ENCODE results near the gene TNP2.

The TNP2 gene

DNA sequence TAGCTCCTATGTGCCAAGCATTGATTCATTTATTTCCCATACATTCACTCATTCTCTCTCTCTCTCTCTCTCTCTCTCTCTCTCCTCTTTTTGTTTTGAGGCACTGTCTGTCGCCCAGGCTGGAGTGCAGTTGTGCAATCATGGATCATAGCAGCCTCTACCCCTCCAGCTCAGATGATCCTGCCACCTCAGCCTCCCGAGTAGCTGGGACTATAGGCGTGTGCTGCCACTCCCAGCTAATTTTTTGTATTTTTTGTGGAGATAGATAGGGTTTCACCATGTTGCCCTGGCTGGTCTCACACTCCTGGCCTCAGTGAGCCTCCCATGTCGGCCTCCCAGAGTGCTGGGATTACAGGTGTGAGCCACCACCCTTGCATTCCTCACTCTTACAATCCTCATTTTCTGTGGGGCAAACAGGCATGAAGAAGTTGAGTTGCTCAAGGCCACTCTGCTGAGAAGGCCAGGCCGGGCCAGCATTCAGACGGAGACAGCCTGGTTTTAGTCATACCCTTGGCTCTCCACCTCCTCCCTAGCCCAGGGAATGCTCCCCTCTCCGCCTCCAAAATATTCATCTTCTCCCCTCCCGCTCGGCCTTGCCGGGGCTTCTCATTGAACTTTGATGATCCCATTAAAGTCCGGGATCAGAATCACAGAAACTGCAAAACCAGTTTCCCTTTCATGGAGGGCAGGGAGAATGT is 7.9 kb upstream of the TNP2 start:
- no peak for DNase-seq

DNA sequence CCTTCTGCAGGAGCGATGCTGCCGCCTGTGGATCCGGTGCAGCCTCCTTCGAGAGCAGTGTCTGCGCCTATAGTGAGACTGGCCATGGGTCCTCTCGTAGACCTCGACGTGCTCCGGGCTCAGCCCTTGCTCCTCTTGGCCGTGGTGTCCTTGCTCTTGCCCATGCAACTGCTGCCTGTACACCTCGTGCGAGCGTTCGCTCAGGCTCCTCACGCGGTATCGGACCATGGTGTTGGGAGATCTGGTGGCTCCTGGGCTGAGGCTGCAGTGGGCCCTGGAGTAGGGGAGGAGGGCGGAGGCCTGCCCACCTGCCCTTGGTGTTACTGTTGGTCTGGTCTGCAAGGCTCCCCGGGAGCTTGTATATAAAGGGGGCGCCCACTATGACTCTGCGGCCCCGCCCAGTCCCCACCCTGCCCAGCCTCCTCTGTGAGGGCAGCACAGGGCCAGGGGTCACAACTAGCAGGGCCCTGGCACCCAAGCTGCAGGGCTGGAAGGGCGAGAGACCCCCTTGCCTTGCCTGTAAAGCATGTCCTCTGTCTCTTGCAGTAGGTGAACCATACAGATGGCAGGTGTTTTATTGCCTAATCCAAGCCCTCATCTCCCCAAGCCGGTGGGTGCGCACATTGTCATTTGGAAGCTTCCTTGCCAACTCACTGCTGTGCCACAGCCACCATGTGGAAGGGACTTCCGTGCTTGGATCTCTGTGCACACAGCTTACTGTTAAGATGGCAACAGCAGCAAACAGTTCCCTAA is 7.2 kb upstream of the TNP2 start, which contains the start of gene PRM2:
Gene PRM2, minus strand, starts transcription at position 338 of the 753 bp plus-strand sequence. Its CDS starts 110 bp downstream, at position 228.
- DNase-seq = no peak

DNA sequence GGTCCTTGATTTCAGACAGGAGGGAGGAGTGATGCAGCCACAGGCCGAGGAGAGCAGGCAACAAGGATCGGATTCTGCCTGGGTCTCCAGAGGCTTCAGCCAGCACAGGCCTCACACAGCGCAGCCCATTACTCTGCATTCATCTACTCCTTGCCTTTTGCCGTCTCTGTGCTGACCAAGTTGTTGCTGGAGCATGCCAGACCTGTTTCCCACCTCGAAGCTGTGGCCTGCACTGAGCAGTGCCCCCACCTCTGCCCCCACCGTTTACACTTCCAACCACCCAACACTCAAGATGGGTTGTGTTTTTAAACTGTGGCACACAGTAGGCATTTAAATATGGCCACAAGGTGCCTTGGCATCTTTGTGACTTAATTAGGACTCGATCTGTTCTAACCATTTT is 5.8 kb upstream of the TNP2 start:
- no peak for DNase-seq

DNA sequence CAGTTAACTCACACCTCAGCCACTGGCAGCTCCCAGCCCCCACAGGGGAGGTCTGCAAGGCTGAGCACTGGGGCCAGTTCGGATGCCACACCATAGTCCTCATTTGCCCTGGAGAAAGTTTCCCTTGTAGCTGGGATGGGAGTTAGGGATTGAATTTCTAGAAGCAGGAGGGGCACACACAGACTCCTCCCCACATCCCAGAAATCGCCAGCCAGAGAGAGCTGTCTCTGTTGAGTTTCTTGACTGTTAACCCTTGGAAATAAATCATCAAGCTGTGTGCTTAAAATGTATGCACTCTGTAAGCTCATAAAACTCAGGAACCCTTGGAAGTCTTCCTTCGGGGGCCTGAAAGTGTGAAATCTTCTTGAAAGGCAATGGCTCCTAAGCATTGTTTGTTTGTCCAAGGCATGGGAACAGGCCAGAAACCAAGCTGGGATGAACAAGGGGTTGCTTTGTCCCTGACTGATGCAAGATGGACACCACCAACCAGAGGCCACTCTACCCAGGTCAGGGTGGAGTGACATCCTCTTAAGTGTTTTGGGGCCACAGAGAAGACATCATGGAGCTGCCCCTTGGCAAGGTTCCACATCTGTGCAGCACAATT is 4.7 kb upstream of the TNP2 start:
- DNase-seq = no peak

DNA sequence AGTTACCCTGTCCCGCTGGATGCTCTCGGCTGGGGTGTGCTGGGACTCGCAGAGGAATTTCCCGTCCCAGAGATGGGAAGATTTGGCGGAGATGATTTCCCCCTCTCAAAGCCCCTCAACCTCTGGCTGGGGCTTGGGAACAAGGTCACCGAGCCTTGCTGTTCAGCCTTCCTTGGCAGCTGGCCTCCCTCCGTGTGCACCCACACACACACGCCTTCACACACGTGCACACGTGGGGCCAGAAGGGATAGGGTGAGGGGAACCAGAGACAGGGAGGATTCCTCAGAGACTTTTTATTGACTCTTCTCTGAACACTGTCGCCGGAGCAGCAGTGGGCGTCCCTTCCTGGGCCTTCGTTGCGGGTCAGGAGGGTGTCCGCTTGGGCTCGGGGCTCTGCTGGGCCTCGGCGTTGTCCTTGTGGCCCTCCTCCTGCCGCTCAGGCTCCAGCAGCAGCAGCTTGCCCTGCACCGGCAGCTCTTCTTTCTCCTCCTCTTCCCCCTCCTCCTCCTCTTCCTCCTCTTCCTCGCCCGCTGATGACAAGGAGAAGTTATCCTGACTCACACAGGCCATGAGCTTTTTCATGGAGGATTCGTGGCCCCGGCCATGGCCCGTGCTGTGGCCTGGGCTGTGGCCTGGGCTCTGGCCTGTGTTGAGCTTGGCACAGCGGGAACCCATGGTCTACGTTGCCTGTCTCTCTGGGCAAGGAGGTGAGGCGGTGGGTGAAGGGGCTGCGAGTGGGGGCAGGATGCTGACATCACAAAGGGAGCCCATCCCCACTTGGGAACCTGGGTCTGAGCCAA is 4.0 kb upstream of the TNP2 start, which contains the start of gene PRM3:
Gene PRM3, minus strand, starts transcription at position 709 of the 800 bp plus-strand sequence. Its CDS starts 34 bp downstream, at position 675.
- no peak for DNase-seq

DNA sequence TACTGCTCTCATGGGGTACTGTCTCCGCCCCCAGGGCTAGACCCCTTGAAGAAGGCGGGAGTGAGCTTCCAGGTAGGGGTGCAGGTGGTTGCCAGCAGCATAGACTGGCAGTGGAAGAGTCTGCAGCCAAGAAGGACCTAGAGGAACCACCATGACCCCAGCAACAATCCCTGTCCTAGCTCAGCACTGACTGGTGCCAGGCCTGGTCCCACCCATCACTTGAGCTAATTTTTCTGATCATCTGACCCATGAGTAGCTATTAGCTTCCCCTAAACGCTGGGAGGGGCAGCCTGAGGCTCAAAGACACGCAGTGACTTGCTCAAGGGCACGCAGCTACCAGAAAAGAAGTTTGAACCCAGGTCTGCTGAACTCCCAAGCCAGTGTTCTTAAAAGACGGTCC is 3.4 kb upstream of the TNP2 start:
- DNase-seq = no peak

DNA sequence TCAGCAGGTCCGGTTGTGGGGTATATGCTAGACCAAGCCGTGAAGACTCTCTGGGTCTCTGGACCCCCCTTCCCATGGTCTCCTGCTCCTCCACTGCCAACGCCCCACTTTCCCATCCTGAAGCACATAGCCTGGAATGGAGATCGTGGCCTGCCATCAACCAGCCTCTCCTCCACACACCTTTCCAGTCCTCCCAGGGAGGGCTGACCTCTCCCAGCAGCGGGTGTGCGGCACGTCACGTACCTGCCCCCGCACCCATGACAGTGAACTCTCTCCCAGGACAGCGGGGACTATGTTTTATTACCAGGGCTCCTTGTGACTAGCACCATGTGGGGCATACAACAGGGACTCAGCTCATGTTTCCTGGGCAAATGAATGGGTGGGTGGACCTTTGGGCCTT is 2.5 kb upstream of the TNP2 start:
- no peak for DNase-seq

DNA sequence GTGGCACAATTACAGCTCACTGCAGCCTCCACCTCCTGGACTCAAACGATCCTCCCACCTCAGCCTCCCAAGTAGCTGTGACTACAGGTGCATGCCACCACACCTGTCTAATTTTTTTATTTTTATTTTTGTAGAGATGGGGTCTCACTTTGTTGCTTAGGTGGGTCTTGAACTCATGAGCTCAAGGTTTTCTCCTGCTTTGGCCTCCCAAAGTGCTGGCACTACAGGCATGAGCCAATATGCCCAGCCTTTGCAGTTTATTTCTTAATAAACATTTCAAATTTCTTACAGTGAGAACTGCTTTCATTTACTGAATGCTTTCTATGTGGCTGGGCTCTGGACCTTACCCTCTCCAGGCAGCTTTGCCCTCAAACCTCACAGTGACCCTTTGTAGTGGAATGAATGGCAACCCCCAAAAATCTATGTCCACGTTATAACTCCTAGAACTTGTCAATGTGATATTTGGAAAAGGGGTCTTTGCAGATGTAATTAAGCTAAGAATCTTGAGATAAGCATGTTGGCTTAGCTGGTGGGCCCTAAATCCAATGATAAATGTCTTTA is 1.6 kb upstream of the TNP2 start:
- DNase-seq = no peak

DNA sequence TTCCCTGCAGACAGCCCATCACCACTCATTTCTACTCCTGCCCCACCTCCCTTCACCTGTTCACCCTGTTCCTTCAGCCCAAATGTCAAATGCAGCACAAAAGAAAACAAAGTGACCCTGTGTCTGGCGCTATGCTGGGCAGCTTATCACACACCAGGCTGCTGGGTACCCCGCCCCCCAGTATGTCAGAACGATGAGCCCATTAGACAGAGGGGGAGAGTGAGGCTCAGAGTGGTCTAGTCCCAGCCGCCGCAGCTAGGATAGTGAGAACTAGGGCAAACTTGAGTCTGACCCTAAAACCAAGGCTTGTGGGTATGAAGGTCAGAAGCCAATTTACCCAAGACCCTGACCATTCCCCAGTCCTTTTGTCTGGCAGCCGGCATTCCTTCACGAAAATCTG is 4.0 kb downstream of the TNP2 start:
- DNase-seq = no peak

DNA sequence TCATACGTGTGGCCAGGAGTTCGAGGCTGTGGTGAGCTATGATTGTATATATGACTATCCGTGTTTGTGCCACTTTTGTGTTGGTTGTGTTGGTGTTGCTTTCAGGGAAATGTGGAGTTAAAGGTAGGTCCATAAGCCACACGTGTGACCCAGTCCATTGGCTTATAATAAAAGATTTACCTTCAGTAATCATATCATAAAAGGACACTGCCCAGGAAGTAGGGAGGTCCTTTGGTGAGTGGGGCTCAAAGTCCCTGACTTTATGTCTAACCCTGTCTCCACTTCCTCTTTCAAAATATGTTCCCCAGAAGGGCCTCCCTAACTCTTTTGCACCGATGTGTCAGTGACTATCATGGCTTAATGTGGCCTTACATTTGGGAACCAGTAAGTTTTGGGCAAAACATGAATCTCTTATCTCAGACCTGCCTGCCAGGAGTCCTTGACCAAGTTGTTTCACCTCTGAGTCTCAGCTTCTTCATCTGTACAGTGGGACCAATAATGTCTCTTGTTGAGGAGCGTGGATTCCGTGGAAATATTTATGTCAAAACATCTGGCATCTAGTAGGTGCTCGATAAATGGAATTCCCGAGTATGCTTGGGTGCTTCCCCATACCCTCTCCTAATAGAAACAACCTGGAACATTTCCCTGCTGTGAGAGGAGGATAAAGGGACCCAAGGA is 4.8 kb downstream of the TNP2 start:
- DNase-seq = no peak

DNA sequence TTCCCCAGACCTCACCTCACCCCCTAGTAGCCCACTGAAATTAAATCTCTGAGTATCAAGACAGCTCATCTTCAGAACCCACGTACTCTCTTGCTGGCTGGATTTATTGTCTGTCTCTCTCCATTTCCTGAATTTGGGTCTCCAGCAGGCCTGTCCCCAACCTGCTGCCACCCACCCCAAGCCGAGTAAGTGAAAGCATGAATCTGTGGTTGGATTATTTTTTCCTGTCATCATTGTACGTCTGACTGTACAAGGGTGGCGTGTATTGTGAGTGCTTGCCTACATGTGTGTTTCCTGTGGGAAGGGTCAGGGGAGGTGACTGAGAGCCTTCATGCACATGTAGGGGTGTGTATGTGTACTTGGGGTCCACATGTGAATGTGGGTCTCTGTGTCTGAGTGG is 5.4 kb downstream of the TNP2 start:
- no peak for DNase-seq

DNA sequence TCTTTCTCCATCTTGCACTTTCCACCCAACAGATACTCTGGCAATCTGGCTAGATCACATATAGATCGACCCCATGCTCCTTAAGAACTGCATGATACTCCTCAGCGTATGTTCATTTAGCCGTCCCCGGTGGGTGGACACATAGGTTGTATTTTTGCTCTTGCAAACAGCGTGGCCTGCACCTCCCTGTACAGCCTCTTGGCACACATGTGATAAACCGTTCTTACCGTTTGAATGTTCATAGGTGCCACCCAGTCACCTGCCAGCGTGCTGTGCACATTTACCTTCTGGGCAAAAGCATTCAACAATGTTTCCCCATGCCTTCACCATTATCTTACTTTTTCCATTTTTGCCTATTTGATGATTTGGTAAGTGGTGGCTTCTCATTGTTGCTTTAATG is 6.2 kb downstream of the TNP2 start:
- DNase-seq = no peak

DNA sequence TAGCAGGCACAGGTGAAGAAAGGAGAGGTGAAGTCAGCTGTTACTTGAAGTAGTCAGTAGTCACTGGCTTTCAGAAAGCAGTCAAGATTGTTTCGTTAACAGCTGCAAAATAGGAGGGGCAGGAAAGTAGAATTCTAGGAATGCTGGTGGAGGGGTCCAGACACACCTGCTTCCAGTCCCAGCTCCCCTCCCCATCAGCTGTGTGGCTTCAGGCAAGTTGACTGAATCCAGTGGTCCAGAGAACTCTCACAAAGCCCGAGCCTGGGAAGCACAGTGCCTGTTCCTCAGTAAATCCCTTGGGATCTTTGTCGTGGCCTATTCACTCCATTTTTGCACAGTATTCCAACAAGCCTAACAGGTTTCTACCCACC is 8.5 kb downstream of the TNP2 start:
- DNase-seq = no peak

DNA sequence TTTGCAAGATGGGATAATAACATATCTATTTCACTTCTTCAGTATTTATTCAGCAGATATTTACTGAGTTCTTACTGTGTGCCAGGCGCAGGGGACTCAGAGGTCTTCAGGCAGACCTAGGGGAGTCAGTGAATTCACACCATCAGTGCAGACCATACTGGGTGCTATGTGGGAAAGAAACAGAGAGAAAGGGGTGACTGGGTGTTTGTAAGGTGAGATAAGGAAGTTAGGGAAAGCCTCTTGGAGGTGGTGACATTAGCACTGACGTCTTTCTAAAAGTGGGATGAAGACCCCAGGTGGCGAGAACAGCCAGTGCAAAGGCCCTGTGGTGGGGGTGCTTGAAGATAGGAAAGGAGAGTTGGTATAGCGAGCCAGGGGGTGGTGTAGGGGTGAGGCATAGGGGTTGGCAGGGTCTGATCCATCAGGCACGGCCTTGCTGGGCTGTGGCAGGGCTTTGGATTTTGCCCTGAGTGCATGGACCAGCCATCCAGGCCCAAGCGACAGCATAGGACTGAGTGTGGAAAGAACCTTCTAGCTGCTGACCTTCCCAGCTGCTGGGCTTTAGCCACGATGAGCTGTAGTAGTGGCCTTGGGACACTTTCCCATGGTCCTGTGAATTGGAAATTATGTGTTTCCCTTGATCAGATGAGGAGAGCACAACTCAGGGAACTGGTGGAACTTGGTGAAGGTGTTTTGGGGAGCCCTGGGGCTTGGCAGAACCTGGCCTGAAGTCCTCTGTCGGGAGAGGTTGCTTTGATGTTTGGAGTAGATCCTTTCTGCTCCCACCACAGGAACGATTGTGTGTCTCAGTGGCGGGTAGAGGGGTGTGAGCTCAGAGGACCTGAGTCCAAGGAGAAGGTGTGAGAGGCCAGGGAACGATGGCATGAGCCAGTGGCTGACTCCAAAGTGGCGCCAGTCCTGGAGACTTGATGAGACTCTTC is 9.2 kb downstream of the TNP2 start:
- no peak for DNase-seq

DNA sequence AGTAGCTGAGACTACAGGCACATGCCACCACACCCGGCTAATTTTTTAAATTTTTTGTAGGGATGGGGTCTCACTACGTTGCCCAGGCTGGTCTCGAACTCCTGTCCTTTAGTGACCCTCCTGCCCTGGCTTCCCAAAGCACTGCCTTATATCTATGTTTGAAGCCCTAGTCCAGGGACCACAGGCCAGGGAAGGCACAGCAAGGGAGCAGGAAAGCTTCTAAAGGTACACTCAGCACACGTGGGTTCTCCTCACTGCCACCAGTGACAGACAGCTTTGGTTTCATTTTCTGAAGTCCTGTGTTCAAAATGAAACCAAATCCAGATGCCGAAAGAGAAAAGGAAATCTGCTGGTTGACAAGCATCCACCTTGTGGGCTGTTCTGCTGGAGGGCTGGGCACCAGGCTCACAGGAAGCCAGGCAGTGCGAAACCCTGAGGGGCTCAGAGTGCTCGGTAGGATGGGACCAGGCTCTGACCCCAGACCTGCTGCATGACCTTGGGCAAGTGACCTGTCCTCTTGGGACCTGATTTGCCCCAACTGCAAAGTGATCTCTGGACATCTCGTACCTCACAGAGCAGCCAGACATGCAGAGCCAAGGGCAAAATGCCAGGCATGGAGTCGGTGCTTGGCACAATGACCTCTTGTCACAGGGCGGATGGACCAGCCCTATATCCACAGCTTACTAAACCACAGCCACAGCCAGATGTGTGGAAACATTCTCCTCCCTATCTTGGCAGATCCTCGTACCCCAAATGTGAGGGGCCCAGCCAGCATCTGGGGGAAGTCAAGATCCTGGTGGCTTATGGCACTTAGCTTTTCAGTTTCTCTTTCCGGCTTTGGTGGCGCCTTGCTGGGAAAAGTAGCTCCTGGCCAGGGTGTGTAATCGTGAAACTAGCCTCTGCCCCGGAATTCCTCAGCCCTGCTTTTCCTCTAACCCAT is 10.3 kb downstream of the TNP2 start:
- peak; percentile 11 for DNase-seq

DNA sequence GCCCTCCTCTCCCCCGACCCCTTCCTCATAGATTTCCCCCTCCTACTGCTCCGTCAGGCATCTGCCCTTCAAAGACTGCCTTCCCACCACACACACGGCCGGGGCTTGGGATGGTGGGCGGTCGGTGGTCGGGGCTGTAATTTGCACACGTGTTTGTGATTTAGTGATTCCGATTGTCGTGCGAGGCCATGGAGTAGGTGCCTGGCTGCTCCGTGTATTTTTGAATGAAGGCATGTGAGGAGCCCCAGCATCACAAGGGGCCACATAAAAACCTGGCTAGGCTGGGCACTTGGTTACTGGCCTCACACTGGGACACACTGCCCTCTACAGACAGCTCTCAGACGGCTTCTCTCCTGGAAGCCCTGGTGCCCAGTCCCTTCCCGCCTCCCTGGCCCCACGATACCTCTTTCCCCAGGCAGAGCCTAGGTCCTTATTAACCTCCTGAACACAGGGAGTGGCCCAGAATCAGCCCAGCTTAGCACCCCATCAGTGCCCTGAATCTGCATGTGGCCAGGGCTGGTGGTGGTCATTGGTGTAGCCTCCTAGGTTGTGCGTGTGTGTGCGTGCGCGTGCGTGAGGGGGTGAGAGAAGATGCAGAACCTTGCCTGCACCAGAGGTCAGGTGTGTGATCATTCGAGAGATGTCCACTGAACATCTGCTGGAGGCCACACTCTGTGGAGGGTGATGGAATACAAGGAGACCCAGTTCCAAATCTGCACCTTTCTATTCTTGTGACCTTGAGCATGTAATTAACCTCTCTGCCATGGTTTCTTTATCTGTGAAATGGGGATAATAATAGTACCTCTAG is 11.8 kb downstream of the TNP2 start:
- DNase-seq = peak; percentile 61

DNA sequence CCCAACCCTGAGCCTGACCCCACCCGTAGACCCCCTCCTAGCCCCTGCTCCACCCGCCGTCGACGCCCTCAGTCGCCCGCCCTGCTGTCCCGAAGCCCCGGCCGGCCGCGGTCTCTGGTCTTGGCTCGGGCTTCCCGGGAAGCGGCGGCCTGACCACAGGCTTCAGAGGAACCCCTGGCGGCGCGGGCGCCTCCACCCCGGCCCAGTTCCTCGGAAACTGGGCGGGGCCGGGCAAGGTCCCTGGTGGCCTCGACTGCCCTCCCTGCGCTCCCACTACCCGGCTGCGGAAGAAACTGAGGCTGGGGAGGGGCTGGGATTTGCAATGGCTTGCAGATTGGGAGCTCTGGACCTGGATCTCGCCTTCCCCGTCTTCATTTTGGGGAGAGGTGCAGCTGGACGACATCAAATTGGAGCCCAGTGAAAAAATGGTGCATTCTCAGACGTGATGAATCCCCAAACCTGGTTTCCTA is 12.4 kb downstream of the TNP2 start:
- no peak for DNase-seq

DNA sequence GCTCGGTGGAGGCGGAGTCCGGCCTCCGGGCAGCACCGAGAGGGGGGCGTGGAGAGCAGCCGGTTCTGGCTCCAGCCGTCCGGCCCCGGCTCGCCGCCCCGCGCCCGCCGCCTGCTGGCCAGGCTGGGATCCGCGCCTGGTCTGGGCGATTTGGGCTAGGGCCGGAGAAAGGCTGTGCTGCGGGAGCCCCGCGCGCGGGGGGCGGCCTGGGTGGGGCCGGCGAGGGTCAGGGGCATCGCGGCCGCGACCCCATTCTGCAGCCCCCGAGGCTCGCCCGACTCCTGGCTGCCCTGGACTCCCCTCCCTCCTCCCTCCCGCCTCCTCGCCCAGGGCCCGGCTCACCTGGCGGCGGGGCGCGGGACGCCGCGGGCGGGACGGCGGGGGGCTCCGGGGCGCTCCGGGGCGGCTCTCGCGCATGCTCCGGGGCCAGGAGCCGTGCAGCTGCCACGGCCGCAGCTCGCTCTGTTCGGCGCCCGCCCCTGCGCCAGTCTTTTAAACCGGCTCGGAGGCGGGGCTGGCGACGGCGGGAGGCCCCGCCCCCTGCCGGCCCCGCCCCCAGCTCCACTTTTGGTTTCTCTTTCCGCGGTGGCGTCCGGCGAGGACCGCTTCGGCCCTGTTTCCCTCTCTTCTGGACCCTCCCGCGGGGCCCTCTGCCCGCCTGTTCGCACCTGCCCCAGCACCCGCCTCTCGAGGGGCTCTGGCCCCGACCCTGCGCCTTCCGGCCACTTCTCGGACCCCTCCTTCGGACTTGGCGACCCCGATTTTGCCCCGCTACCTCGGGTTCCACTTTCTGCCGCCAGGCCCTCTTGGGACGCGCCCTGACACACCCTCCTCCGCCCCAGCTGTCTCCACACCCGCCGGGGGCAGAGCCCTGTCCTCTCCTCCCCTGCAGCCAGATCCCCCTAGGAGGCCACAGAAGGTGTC is 13.1 kb downstream of the TNP2 start, which contains the start of gene SOCS1:
Gene SOCS1, minus strand, starts transcription at position 468 of the 924 bp plus-strand sequence. CDS start 726 bp downstream, outside the sequence.
- peak; percentile 57 for DNase-seq
